ENCODE measurements around the gene CFAP299. TPM values are rescaled to one million over a fixed set of nuclear protein-coding genes. Genes with fewer than 3 reads are reported as not detected.
"Not testable (repeated sequence)": the region's sequence is repeated elsewhere in the genome, so short reads cannot be mapped to it uniquely, and the experiment has no call there.

The CFAP299 gene
- total RNA-seq, result not detected

DNA sequence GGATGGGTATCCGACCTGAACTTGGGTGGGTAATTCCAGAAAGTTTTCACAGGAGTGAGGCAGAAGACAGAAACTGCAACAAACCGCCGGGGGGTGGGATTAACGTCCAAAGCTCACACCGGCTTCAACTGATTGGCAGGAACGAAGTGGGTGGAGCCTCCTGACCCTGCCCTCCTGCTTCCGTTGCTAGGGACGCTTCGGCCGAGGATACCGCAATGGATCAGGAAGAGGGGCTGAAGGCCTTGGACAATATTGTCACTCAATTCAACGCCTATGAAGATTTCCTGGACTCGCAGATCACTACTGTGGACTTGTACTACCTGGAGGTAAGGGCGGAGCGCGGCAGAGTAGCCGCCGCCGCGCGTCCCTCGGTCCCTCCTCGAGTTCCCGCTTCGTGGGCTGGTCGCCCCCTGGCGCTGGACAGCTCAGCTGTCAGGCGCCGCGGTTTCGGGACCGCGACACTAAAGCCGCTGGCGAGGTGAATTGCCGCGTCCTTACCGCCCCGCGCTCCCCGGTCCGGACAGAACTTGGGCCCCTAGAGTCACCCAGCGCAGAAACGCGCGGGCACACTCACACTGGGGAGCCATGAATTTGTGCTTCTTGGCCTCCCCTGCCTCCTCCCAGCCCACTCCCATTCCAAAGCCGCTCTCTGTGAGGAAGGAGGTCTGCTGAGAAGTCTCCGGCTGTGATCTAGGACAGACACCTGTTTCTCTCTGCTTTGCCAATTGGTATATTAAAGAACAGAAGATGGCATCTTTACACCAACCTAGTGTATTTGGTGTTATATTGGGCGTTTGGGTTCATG, at the start of gene CFAP299:
Gene CFAP299, plus strand, starts transcription at position 177 of the 805 bp plus-strand sequence.
- peaks cover 19% of the 10 kb centered on the region for H3K27me3 Mint-ChIP-seq
- CTCF ChIA-PET, result interaction anchor here (0.7 to 1.2 kb wide), 3 partner anchors 8 to 210 kb away, joined by 3 to 4 read pairs (median 3); no protein-coding TSS in a partner anchor
- no peaks in the 10 kb centered on the region for H3K9me3 Mint-ChIP-seq (ENCODE audit: low read depth)
- POLR2A ChIA-PET, result no interaction called here
- peak; percentile 93 for ATAC-seq
- no peaks in the 10 kb centered on the region for H3K36me3 Mint-ChIP-seq (ENCODE audit: low read depth)
- H3K27ac Mint-ChIP-seq, result no peak within 1 kb of the TSS
- intact Hi-C loops (cut with DNase I, micrococcal nuclease), result loop anchor here in 1 of 2 experiments (10.0 kb wide), 1 partner anchor 1381 kb away; no protein-coding TSS in a partner anchor
- H3K4me1 Mint-ChIP-seq, result peaks cover 9% of the 10 kb centered on the region
- peak; percentile 82 for DNase-seq
- peak within 1 kb of the TSS; percentile 76 for H3K4me3 Mint-ChIP-seq

DNA sequence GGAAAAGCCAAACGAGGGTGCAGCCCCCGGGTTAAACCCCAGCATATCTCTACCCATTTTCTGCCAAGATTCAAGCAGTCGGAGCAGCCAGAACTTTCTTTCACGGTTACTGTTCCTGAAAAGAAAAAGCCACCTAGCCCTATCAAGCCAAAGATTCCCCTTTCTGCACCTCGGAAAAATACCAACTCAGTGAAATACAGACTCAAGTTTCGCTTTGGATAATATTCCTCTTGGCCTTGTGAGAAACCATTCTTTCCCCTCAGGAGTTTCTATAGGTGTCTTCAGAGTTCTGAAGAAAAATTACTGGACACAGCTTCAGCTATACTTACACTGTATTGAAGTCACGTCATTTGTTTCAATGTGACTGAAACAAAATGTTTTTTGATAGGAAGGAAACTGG, 49.1 kb upstream of the CFAP299 start:
- CTCF ChIA-PET, result no interaction called here
- Mint-ChIP-seq H3K27me3 (peaks cover 17% of the 10 kb centered on the region), H3K36me3 (ENCODE audit: low read depth) (no peaks in the 10 kb centered on the region), H3K9me3 (ENCODE audit: low read depth) (no peaks in the 10 kb centered on the region), H3K27ac (no peak overlapping the region), H3K4me1 (no peaks in the 10 kb centered on the region), H3K4me3 (no peak overlapping the region)
- no peak for DNase-seq
- POLR2A ChIA-PET, result no interaction called here
- no peak for ATAC-seq
- intact Hi-C loops (cut with DNase I, micrococcal nuclease), result no loop called here

DNA sequence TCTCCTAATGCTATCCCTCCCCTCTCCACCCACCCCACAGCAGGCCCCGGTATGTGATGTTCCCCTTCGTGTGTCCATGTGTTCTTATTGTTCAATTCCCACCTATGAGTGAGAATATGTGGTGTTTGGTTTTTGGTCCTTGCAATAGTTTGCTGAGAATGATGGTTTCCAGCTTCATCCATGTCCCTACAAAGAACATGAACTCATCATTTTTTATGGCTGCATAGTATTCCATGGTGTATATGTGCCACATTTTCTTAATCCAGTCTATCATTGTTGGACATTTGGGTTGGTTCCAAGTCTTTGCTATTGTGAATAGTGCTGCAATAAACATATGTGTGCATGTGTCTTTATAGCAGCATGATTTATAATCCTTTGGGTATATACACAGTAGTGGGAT, 44.9 kb upstream of the CFAP299 start:
- intact Hi-C loops (cut with DNase I, micrococcal nuclease); H3K9me3 Mint-ChIP-seq (ENCODE audit: low read depth); H3K4me1 Mint-ChIP-seq; H3K27ac Mint-ChIP-seq; H3K27me3 Mint-ChIP-seq; DNase-seq; CTCF ChIA-PET; H3K4me3 Mint-ChIP-seq; POLR2A ChIA-PET; H3K36me3 Mint-ChIP-seq (ENCODE audit: low read depth); ATAC-seq: not testable (repeated sequence)

GRCh38 chr4:80294206-80294605, 41.3 kb upstream of the CFAP299 start:
- POLR2A ChIA-PET, result no interaction called here
- H3K36me3 Mint-ChIP-seq (ENCODE audit: low read depth), result no peaks in the 10 kb centered on the region
- DNase-seq (no peak), ATAC-seq (no peak)
- H3K27me3 Mint-ChIP-seq, result peaks cover 3% of the 10 kb centered on the region
- CTCF ChIA-PET, result no interaction called here
- intact Hi-C loops (cut with DNase I, micrococcal nuclease), result no loop called here
- H3K4me3 Mint-ChIP-seq, result no peak overlapping the region
- no peaks in the 10 kb centered on the region for H3K9me3 Mint-ChIP-seq (ENCODE audit: low read depth)
- H3K4me1 Mint-ChIP-seq, result no peaks in the 10 kb centered on the region
- H3K27ac Mint-ChIP-seq, result no peak overlapping the region

DNA sequence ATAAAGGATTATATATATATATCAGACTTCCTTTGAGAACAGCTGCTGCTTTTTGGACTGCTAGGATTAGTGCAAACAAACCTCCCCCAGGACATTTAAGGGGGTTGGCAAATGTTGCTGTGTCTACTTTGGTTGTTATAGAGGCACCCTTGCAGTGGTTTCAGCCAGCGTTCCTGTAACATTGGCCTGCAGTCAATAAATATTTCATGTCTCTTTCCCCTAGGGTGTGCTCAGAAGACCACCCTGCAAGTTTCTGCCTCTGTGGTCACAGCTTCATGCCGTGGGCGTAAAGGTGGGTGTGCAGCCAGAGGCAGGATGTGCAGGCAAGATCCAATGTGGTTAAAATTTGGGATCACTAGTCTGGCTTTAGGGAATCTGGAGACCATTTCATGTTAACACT, 40.2 kb upstream of the CFAP299 start:
- no peaks in the 10 kb centered on the region for H3K9me3 Mint-ChIP-seq (ENCODE audit: low read depth)
- ATAC-seq, result no peak
- no peaks in the 10 kb centered on the region for H3K36me3 Mint-ChIP-seq (ENCODE audit: low read depth)
- intact Hi-C loops (cut with DNase I, micrococcal nuclease), result no loop called here
- no peak overlapping the region for H3K4me3 Mint-ChIP-seq
- peaks cover 3% of the 10 kb centered on the region for H3K27me3 Mint-ChIP-seq
- DNase-seq, result no peak
- CTCF ChIA-PET, result no interaction called here
- POLR2A ChIA-PET, result interaction anchor here (0.7 kb wide), 1 partner anchor 1303 kb away, joined by 3 read pairs; no protein-coding TSS in a partner anchor
- H3K4me1 Mint-ChIP-seq, result no peaks in the 10 kb centered on the region
- no peak overlapping the region for H3K27ac Mint-ChIP-seq

DNA sequence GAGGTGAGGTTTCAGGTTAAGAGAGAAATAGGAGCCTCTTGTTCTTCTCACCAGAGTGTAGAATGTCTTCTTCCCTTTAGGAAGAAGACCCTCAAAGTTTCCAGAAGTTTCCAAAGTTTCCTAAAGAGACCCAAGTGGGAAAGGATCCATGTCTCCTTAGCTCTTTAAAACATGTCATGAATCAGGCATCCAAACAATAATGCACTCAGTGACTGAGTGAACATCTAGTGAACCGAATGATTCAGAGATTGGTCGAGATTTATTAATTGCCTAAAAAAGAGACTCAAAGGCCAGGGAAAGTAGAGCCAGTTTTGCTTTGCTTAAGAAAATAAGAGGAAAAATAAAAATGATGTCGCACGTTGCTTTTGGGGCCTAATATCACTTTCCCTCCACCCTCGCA, 39.7 kb upstream of the CFAP299 start:
- POLR2A ChIA-PET, result interaction anchor here (0.7 kb wide), 1 partner anchor 1303 kb away, joined by 3 read pairs; no protein-coding TSS in a partner anchor
- H3K4me3 Mint-ChIP-seq, result no peak overlapping the region

DNA sequence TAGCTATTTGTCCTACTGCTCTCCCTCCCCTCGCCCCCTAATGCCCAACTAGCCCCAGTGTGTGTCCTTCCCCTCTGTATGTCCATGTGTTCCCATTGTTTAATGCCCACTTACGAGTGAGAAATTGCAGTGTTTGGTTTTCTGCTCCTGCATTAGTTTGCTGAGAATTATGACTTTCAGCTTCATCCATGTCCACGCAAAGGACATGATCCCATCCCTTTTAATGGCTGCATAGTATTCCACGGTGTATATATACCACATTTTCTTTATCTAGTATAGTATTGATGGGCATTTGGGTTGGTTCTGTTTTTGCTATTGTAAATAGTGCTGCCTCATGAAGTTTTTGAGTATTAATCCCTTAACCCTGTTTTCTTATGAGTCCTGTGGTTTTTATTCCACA, 33.6 kb upstream of the CFAP299 start:
- ChIA-PET CTCF (interaction anchor here (0.6 kb wide), 1 partner anchor 82 kb away, joined by 3 read pairs; no protein-coding TSS in a partner anchor), POLR2A (no interaction called here)
- Mint-ChIP-seq H3K4me3 (no peak overlapping the region), H3K36me3 (ENCODE audit: low read depth) (no peaks in the 10 kb centered on the region), H3K27me3 (peaks cover 9% of the 10 kb centered on the region), H3K27ac (no peak overlapping the region), H3K9me3 (ENCODE audit: low read depth) (no peaks in the 10 kb centered on the region), H3K4me1 (no peaks in the 10 kb centered on the region)
- no peak for ATAC-seq
- intact Hi-C loops (cut with DNase I, micrococcal nuclease), result no loop called here
- DNase-seq, result no peak

More for the DNA sequence above, 39.7 kb upstream of the CFAP299 start:
- no peak overlapping the region for H3K27ac Mint-ChIP-seq
- H3K36me3 Mint-ChIP-seq (ENCODE audit: low read depth), result no peaks in the 10 kb centered on the region
- DNase-seq (no peak), ATAC-seq (no peak)
- CTCF ChIA-PET, result no interaction called here
- intact Hi-C loops (cut with DNase I, micrococcal nuclease), result no loop called here
- no peaks in the 10 kb centered on the region for H3K9me3 Mint-ChIP-seq (ENCODE audit: low read depth)
- H3K4me1 Mint-ChIP-seq, result no peaks in the 10 kb centered on the region
- H3K27me3 Mint-ChIP-seq, result peaks cover 1% of the 10 kb centered on the region

DNA sequence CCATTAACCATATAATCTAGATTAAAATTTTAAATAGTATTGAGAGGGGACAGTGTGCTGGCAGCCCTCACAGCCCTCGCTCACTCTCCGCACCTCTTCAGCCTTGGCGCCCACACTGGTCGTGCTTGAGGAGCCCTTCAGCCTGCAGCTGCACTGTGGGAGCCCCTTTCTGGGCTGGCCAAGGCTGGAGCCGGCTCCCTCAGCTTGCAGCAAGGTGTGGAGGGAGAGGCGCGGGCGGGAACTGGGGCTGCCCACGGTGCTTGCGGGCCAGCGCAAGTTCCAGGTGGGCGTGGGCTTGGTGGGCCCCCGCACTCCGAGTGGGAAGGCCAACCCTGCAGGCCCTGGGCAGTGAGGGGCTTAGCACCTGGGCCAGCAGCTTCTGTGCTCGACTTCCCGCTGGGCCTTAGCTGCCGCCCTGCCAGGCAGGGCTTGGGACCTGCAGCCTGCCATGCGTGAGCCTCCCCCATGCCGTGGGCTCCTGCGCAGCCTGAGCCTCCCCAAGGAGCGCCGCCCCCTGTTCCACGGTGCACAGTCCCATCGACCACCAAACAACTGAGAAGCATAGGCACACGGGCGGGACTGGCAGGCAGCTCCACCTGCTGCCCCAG, 32.8 kb upstream of the CFAP299 start:
- DNase-seq (no peak), ATAC-seq (no peak)
- intact Hi-C loops (cut with DNase I, micrococcal nuclease), result no loop called here
- Mint-ChIP-seq H3K27me3 (peaks cover 15% of the 10 kb centered on the region), H3K27ac (no peak overlapping the region), H3K9me3 (ENCODE audit: low read depth) (no peaks in the 10 kb centered on the region), H3K4me1 (no peaks in the 10 kb centered on the region), H3K36me3 (ENCODE audit: low read depth) (no peaks in the 10 kb centered on the region), H3K4me3 (no peak overlapping the region)
- CTCF ChIA-PET, result no interaction called here
- POLR2A ChIA-PET, result no interaction called here

GRCh38 chr4:80305466-80305865, 30.1 kb upstream of the CFAP299 start:
- DNase-seq, result no peak
- H3K4me1 Mint-ChIP-seq, result no peaks in the 10 kb centered on the region
- H3K9me3 Mint-ChIP-seq (ENCODE audit: low read depth), result no peaks in the 10 kb centered on the region
- ChIA-PET CTCF (no interaction called here), POLR2A (no interaction called here)
- no peaks in the 10 kb centered on the region for H3K36me3 Mint-ChIP-seq (ENCODE audit: low read depth)
- peaks cover 28% of the 10 kb centered on the region for H3K27me3 Mint-ChIP-seq
- ATAC-seq, result no peak
- intact Hi-C loops (cut with DNase I, micrococcal nuclease), result no loop called here
- no peak overlapping the region for H3K4me3 Mint-ChIP-seq
- no peak overlapping the region for H3K27ac Mint-ChIP-seq

DNA sequence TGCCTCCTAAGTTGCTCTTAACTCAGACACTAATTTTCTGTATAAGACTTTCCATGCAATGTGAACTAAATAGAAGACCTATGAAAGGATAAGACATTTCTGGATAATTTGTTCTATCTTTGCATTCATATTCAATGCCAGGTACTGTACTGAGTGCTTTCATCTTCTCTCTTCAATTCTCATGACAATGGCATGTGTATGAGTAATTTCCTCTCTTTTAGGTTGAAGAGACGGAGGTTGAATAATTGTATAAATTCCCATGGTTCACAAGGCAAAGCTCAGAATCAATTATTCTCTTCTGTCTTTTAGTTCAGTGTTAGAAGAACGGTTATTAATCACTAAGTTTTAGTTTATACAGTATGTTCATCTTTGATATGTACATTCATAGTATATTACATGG, 29.3 kb upstream of the CFAP299 start:
- H3K4me1 Mint-ChIP-seq, result no peaks in the 10 kb centered on the region
- ATAC-seq, result no peak
- H3K27me3 Mint-ChIP-seq, result peaks cover 26% of the 10 kb centered on the region
- DNase-seq, result no peak
- H3K9me3 Mint-ChIP-seq (ENCODE audit: low read depth), result no peaks in the 10 kb centered on the region
- no peaks in the 10 kb centered on the region for H3K36me3 Mint-ChIP-seq (ENCODE audit: low read depth)
- intact Hi-C loops (cut with DNase I, micrococcal nuclease), result no loop called here
- no peak overlapping the region for H3K4me3 Mint-ChIP-seq
- no peak overlapping the region for H3K27ac Mint-ChIP-seq
- POLR2A ChIA-PET, result no interaction called here
- CTCF ChIA-PET, result no interaction called here

GRCh38 chr4:80307183-80307735, 28.3 kb upstream of the CFAP299 start:
- Mint-ChIP-seq H3K27ac (no peak overlapping the region), H3K4me3 (no peak overlapping the region), H3K9me3 (ENCODE audit: low read depth) (no peaks in the 10 kb centered on the region), H3K27me3 (peaks cover 26% of the 10 kb centered on the region), H3K36me3 (ENCODE audit: low read depth) (no peaks in the 10 kb centered on the region), H3K4me1 (no peaks in the 10 kb centered on the region)
- CTCF ChIA-PET, result interaction anchor here (1.6 kb wide), 1 partner anchor 9 kb away, joined by 3 read pairs; no protein-coding TSS in a partner anchor
- intact Hi-C loops (cut with DNase I, micrococcal nuclease), result no loop called here
- POLR2A ChIA-PET, result no interaction called here
- DNase-seq (no peak), ATAC-seq (no peak)
